Ecto neural progenitor cell (in vitro differentiated cells): ENCODE data around the gene OSBPL6.

Experiments
- DNase-seq: peaks from one replicate; pipeline ENCODE4 v3.0.0-alpha.2; 2018; ENCODE audit warnings: low spot score

The OSBPL6 gene

GRCh38 chr2:178271629-178272333 is 77.5 kb downstream of the OSBPL6 start:
- DNase-seq: no peak

DNA sequence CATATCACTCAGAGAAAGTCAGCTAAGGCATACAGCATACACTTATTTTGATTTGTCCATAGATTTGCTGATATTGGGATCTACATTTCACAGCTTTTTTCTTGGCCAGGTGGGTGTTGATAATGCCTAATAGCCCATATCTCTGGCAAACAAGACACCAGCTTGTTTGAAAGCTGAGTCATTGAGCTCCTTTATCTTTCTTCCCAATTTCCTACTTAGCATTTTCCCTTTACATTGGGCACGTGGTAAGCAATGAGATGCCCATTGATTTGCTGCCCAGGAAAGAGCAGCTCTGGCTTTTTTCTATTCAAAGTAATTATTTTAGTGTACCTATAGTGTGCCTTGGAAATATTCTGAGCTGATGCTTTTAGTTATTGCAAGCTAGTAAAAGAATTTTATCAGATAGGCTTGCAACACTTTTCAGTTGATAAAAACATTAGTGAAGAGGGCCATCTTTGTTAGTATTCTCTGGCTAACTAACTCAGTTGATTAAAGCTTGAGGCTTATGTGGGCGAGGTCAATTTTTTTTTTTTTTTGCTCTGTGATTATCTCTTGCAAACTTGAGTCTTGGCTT is 79.6 kb downstream of the OSBPL6 start:
- no peak for DNase-seq

GRCh38 chr2:178275600-178275999 is 81.3 kb downstream of the OSBPL6 start:
- no peak for DNase-seq

GRCh38 chr2:178277741-178278197 is 83.5 kb downstream of the OSBPL6 start:
- DNase-seq: no peak

DNA sequence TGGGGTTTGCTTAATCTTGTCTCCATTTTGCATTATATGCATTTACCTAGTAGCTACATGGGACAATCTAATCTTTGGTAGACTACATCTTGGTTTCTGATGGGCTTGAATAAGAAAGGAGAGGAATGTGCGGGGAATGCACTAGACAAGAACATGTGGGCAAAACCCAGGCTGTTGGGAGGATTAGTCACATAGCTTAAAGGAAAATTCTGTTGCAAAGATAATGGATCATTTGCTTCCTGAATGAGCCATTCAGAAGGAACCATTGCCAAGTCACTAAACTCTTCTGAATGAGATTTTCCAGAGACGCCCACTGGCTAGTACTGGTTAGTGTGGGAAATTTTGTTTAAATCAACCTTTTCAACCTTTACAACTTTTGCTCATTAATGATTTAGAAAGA is 84.8 kb downstream of the OSBPL6 start:
- no peak for DNase-seq

- DNase-seq: no peak
These were observed 85.3 kb downstream of the OSBPL6 start for GRCh38 chr2:178279636-178280035.

- DNase-seq: no peak
These were observed 86.0 kb downstream of the OSBPL6 start for GRCh38 chr2:178280244-178280852.

GRCh38 chr2:178282075-178282815 is 87.9 kb downstream of the OSBPL6 start:
- DNase-seq: no peak

DNA sequence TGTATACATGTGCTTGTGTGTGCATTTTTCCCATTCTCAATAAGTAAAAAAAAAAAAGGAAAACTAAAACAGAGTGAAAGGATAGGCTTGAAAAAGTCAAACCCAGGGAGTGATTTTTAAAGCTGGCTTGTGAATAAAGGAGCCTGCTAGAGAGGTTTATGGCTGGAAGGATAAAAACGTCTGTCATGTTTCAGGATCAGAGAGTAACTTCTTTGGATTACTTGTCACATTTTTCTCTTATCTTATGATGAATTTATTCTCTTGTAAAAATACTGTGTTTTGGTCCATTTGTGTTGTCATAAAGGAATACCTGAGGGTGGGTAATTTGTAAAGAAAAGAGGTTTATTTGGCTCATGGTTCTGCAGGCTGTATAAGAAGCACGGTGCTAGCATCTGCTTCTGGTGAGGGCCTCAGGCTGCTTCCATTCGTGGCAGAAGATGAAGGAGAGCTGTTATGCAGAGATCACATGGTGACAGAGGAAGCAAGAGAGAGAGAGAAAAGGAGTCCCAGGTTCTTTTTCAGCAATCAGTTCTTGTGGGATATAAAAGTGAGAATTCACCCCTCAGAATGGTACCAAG is 89.1 kb downstream of the OSBPL6 start:
- DNase-seq: no peak

- no peak for DNase-seq
These were observed 90.4 kb downstream of the OSBPL6 start for GRCh38 chr2:178284613-178285286.

GRCh38 chr2:178285287-178285615 is 90.9 kb downstream of the OSBPL6 start:
- DNase-seq: no peak

DNA sequence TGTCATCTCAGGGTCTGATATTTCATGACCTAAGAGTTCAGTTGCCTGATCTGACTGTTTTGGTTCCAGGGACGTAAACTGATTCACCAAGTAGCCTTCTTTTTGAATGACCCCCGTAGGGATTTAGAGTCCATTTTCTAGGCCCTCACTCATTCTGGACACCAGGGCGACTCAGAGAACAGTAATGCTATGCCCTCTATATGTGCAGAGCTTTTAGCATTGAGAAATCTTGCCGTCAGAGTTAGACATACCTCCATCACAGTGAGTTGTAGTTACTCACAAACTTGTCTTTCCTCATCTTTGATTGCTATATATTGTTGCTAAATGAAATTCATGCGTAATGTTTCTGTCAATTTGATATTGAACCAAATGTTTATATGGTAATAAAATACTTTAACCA is 92.3 kb downstream of the OSBPL6 start:
- no peak for DNase-seq

- DNase-seq: no peak
These were observed 93.5 kb downstream of the OSBPL6 start for GRCh38 chr2:178287652-178288344.

DNA sequence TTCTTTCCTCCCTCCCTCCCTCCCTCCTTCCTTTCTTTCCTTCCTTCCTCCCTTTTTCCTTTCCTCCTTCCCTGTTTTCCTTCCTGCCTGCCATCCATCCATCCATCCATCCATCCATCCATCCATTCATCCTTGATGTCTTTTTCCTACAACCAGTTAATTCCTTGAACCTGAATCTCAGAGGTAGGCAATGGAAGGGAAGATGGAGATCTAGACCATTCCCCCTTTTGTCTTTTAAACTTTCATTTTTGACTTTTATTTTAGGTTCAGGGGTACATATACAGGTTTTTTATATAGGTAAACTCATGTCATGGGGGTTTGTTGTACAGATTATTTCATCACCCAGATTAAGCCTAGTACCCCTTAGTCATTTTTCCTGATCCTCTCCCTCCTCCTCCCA is 97.4 kb downstream of the OSBPL6 start:
- no peak for DNase-seq

DNA sequence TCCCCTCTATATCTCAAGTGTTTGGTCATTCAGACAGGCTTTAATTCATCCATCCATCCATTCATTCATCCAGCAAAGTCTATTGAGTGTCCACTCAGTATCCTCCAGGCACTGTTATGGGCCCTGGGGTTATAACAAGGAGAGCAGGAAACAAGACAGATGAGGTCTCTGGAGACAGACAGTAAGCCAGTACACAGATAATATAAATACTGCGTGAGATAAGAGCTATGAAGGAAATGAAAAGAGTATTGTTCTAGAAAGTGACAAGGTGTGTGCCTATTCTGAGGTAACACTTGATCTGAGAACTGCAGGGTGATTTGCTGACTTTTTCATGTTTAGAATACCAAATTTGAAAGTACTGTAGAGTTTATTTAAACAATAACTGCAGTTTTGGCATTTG is 98.3 kb downstream of the OSBPL6 start:
- no peak for DNase-seq

DNA sequence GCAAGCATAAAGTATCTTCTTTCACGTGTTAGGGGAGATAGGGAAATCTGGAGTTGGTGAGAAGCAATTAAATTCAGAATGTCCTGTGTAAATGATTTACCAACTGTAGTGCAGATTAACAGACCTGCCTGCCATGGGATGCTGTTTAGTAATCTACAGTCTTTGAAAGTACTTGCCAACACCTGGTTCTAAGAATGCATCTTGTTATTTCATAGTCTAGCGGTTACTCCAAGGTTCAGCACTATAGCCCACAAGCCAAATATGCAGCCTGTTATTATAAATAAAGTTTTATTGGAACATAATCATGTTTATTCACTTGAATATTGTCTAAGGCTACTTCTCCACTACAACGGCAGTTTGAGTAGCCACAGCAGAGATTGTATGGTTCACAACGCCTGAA is 100.8 kb downstream of the OSBPL6 start:
- DNase-seq: no peak

DNA sequence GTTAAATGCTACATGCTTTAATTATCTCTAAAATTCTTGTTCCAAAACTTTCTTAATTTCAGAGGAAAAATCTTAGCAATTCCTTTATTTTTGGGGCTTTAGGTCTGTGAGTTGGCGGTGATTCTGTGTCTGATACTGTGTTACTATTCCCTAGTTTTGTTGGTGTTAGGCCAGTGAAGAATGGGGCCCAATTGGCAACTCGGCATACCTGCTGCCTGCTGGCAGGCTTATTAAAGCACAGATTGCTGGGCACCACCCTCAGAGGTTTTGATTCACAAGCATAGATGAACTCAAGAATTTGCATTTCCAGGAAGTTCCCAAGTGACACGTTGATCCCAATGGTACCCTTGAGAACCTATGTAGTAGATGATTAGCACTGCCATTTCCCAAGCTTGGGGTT is 101.6 kb downstream of the OSBPL6 start:
- no peak for DNase-seq

- no peak for DNase-seq
These were observed 102.2 kb downstream of the OSBPL6 start for GRCh38 chr2:178296394-178297090.

DNA sequence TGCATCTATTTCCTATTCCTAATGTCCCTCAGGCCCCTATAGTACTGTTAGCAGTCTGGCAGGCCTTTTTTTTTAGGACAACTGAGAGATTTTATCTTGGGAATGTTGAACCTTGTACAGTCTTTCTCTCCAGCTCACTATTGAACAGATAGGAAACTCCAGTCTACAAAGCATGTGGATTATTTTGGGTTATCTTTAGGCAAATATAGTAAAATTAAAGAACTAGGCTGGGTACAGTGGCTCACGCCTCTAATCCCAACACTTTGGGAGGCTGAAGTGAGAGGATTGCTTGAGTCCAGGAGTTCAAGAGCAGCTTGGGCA is 102.7 kb downstream of the OSBPL6 start:
- no peak for DNase-seq

DNA sequence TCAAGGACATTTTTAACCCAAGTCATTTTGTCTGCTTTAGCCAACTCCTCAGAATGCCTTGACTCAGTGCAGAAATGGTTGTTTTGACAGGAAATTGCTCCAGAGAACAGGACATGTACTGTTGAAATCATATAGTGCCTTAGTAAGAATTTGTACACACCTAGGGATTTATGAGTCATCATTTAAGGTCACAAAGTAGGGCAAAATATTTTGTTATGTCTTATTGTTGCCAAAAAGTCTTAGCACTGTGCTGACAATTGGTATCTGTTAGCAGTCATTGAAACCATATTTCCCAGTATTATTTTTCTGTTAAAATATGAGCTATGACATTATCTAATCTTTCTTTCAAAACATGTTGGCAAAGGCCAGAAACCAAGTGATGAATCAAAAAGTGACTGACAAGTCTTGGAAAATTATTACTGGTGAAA is 104.5 kb downstream of the OSBPL6 start:
- no peak for DNase-seq

- DNase-seq: no peak
These were observed 107.4 kb downstream of the OSBPL6 start for GRCh38 chr2:178301649-178302238.
